WTC11 (cell line): Measurements from ENCODE around the gene SYNGAP1. TPM values are rescaled to one million over a fixed set of nuclear protein-coding genes. Genes with fewer than 3 reads are reported as not detected.
A peak's percentile ranks its signal among the peaks of the same experiment; 100 is the strongest.

ENCODE experiments used
- CBFB ChIP-seq: sonication (generic); formaldehyde crosslinking; IDR thresholded peaks from 2 replicates; pipeline ENCODE4 v1.8.1; 2022; ENCODE audit warnings: mild to moderate bottlenecking, low read depth, missing genetic modification reagents
- ETV6 ChIP-seq: sonication (generic); formaldehyde crosslinking; IDR thresholded peaks from 2 replicates; pipeline ENCODE4 v1.8.1; 2022; ENCODE audit warnings: mild to moderate bottlenecking, missing genetic modification reagents
- FOXP1 ChIP-seq: sonication (generic); formaldehyde crosslinking; IDR thresholded peaks from 2 replicates; pipeline ENCODE4 v1.8.0; 2022; ENCODE audit warnings: missing genetic modification reagents, mild to moderate bottlenecking, moderate library complexity, borderline replicate concordance
- HMGA2 ChIP-seq: fragments of 250-450 bp; sonication (Bioruptor Pico); IDR thresholded peaks from 2 replicates; pipeline ENCODE4 v1.4.0; 2021; ENCODE audit warnings: mild to moderate bottlenecking, moderate library complexity
- JUN ChIP-seq: sonication (generic); formaldehyde crosslinking; IDR thresholded peaks from 2 replicates; pipeline ENCODE4 v1.8.0; 2023; ENCODE audit warnings: mild to moderate bottlenecking, missing genetic modification reagents
- MXD4 ChIP-seq: fragments of 250-450 bp; sonication (Bioruptor Pico); IDR thresholded peaks from 2 replicates; pipeline ENCODE4 v1.8.0; 2021; ENCODE audit warnings: mild to moderate bottlenecking, moderate library complexity, borderline replicate concordance
- NFE2L1 ChIP-seq: sonication (generic); formaldehyde crosslinking; IDR thresholded peaks from 2 replicates; pipeline ENCODE4 v1.8.1; 2023; ENCODE audit warnings: missing genetic modification reagents
- OVOL2 ChIP-seq: fragments of 250-450 bp; sonication (Bioruptor Pico); IDR thresholded peaks from 2 replicates; pipeline ENCODE4 v1.9.0; 2021; ENCODE audit warnings: mild to moderate bottlenecking, borderline replicate concordance
- PRDM15 ChIP-seq: sonication (generic); formaldehyde crosslinking; IDR thresholded peaks from 2 replicates; pipeline ENCODE4 v1.8.0; 2022; ENCODE audit warnings: missing genetic modification reagents
- RELA ChIP-seq: sonication (generic); formaldehyde crosslinking; IDR thresholded peaks from 2 replicates; pipeline ENCODE4 v1.8.1; 2022; ENCODE audit warnings: missing genetic modification reagents, mild to moderate bottlenecking, borderline replicate concordance
- TCF7 ChIP-seq: sonication (generic); formaldehyde crosslinking; IDR thresholded peaks from 2 replicates; pipeline ENCODE4 v1.8.0; 2022; ENCODE audit warnings: mild to moderate bottlenecking, low read depth, missing genetic modification reagents, moderate library complexity
- TEAD1 ChIP-seq: sonication (generic); formaldehyde crosslinking; IDR thresholded peaks from 2 replicates; pipeline ENCODE4 v1.8.0; 2022; ENCODE audit warnings: mild to moderate bottlenecking, missing genetic modification reagents
- ZBTB21 ChIP-seq: sonication (generic); formaldehyde crosslinking; IDR thresholded peaks from 2 replicates; pipeline ENCODE4 v1.8.1; 2023; ENCODE audit warnings: mild to moderate bottlenecking, missing genetic modification reagents, borderline replicate concordance
- ZNF138 ChIP-seq: sonication (generic); formaldehyde crosslinking; conservative IDR thresholded peaks from 2 replicates; pipeline ENCODE4 v1.8.1; 2022; ENCODE audit warnings: mild to moderate bottlenecking, moderate library complexity, missing genetic modification reagents
- ZNF219 ChIP-seq: sonication (generic); formaldehyde crosslinking; IDR thresholded peaks from 2 replicates; pipeline ENCODE4 v1.8.0; 2023; ENCODE audit warnings: missing genetic modification reagents, mild to moderate bottlenecking, borderline replicate concordance
- ZNF232 ChIP-seq: sonication (generic); formaldehyde crosslinking; IDR thresholded peaks from 2 replicates; pipeline ENCODE4 v1.8.0; 2022; ENCODE audit warnings: mild to moderate bottlenecking, missing genetic modification reagents
- total RNA-seq: library from RNA; stranded (reverse); gene quantifications from 3 replicates; pipeline ENCODE4 v1.2.3, GENCODE V29; 2021
- TF ChIP-seq, protein P1 (sequence below): sonication (generic); formaldehyde crosslinking; IDR thresholded peaks from 2 replicates; pipeline ENCODE4 v1.8.1; 2023; ENCODE audit warnings: mild to moderate bottlenecking, missing genetic modification reagents, borderline replicate concordance
- TF ChIP-seq, protein P2 (sequence below): sonication (generic); formaldehyde crosslinking; IDR thresholded peaks from 2 replicates; pipeline ENCODE4 v1.8.1; 2022; ENCODE audit warnings: mild to moderate bottlenecking, missing genetic modification reagents, moderate library complexity, borderline replicate concordance
- TF ChIP-seq, protein P3 (sequence below): sonication (generic); formaldehyde crosslinking; IDR thresholded peaks from 2 replicates; pipeline ENCODE4 v1.8.1; 2022; ENCODE audit warnings: low read depth, mild to moderate bottlenecking, moderate library complexity, missing genetic modification reagents, borderline replicate concordance
- TF ChIP-seq, protein P4 (sequence below): fragments of 250-450 bp; sonication (Bioruptor Pico); IDR thresholded peaks from 2 replicates; pipeline ENCODE4 v1.9.0; 2021; ENCODE audit warnings: mild to moderate bottlenecking, borderline replicate concordance
- TF ChIP-seq, protein P5 (sequence below): sonication (generic); formaldehyde crosslinking; IDR thresholded peaks from 2 replicates; pipeline ENCODE4 v1.8.1; 2023; ENCODE audit warnings: mild to moderate bottlenecking, moderate library complexity, missing genetic modification reagents

The SYNGAP1 gene
- total RNA-seq, 1 experiment from 2014 or later: 139 TPM

GRCh38 chr6:33454009-33454946 is 34.4 kb downstream of the SYNGAP1 start, which contains the start of gene ZBTB9 (continued):
- TF ChIP-seq, protein P1, sequence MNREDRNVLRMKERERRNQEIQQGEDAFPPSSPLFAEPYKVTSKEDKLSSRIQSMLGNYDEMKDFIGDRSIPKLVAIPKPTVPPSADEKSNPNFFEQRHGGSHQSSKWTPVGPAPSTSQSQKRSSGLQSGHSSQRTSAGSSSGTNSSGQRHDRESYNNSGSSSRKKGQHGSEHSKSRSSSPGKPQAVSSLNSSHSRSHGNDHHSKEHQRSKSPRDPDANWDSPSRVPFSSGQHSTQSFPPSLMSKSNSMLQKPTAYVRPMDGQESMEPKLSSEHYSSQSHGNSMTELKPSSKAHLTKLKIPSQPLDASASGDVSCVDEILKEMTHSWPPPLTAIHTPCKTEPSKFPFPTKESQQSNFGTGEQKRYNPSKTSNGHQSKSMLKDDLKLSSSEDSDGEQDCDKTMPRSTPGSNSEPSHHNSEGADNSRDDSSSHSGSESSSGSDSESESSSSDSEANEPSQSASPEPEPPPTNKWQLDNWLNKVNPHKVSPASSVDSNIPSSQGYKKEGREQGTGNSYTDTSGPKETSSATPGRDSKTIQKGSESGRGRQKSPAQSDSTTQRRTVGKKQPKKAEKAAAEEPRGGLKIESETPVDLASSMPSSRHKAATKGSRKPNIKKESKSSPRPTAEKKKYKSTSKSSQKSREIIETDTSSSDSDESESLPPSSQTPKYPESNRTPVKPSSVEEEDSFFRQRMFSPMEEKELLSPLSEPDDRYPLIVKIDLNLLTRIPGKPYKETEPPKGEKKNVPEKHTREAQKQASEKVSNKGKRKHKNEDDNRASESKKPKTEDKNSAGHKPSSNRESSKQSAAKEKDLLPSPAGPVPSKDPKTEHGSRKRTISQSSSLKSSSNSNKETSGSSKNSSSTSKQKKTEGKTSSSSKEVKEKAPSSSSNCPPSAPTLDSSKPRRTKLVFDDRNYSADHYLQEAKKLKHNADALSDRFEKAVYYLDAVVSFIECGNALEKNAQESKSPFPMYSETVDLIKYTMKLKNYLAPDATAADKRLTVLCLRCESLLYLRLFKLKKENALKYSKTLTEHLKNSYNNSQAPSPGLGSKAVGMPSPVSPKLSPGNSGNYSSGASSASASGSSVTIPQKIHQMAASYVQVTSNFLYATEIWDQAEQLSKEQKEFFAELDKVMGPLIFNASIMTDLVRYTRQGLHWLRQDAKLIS: no peak
- TF ChIP-seq, protein P2, sequence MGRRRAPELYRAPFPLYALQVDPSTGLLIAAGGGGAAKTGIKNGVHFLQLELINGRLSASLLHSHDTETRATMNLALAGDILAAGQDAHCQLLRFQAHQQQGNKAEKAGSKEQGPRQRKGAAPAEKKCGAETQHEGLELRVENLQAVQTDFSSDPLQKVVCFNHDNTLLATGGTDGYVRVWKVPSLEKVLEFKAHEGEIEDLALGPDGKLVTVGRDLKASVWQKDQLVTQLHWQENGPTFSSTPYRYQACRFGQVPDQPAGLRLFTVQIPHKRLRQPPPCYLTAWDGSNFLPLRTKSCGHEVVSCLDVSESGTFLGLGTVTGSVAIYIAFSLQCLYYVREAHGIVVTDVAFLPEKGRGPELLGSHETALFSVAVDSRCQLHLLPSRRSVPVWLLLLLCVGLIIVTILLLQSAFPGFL (CRISPR knock-in tag): peak; percentile 60; the same call in 1 of the 2 replicates
- TF ChIP-seq PRDM15 (no peak), HMGA2 (CRISPR knock-in tag) (no peak), MXD4 (CRISPR knock-in tag) (no peak), JUN (CRISPR knock-in tag) (no peak; the same call in 1 of the 2 replicates), ETV6 (CRISPR knock-in tag) (peak; percentile 64; the same call in 1 of the 2 replicates), NFE2L1 (CRISPR knock-in tag) (no peak; the same call in 1 of the 2 replicates), TCF7 (CRISPR knock-in tag) (no peak), ZBTB21 (CRISPR knock-in tag) (no peak), TEAD1 (peak; percentile 58; the same call in 1 of the 2 replicates), CBFB (CRISPR knock-in tag) (no peak), ZNF219 (no peak), FOXP1 (CRISPR knock-in tag) (peak; percentile 95), OVOL2 (CRISPR knock-in tag) (no peak), RELA (CRISPR knock-in tag) (0 out of 2 replicates have a peak, but pooled peaks have one; percentile 21), ZNF138 (CRISPR knock-in tag) (no peak), ZNF232 (CRISPR knock-in tag) (peak; percentile 59; the same call in 1 of the 2 replicates)
- TF ChIP-seq, protein P3, sequence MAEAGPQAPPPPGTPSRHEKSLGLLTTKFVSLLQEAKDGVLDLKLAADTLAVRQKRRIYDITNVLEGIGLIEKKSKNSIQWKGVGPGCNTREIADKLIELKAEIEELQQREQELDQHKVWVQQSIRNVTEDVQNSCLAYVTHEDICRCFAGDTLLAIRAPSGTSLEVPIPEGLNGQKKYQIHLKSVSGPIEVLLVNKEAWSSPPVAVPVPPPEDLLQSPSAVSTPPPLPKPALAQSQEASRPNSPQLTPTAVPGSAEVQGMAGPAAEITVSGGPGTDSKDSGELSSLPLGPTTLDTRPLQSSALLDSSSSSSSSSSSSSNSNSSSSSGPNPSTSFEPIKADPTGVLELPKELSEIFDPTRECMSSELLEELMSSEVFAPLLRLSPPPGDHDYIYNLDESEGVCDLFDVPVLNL (CRISPR knock-in tag): peak; percentile 21; the same call in 1 of the 2 replicates
- TF ChIP-seq, protein P4, sequence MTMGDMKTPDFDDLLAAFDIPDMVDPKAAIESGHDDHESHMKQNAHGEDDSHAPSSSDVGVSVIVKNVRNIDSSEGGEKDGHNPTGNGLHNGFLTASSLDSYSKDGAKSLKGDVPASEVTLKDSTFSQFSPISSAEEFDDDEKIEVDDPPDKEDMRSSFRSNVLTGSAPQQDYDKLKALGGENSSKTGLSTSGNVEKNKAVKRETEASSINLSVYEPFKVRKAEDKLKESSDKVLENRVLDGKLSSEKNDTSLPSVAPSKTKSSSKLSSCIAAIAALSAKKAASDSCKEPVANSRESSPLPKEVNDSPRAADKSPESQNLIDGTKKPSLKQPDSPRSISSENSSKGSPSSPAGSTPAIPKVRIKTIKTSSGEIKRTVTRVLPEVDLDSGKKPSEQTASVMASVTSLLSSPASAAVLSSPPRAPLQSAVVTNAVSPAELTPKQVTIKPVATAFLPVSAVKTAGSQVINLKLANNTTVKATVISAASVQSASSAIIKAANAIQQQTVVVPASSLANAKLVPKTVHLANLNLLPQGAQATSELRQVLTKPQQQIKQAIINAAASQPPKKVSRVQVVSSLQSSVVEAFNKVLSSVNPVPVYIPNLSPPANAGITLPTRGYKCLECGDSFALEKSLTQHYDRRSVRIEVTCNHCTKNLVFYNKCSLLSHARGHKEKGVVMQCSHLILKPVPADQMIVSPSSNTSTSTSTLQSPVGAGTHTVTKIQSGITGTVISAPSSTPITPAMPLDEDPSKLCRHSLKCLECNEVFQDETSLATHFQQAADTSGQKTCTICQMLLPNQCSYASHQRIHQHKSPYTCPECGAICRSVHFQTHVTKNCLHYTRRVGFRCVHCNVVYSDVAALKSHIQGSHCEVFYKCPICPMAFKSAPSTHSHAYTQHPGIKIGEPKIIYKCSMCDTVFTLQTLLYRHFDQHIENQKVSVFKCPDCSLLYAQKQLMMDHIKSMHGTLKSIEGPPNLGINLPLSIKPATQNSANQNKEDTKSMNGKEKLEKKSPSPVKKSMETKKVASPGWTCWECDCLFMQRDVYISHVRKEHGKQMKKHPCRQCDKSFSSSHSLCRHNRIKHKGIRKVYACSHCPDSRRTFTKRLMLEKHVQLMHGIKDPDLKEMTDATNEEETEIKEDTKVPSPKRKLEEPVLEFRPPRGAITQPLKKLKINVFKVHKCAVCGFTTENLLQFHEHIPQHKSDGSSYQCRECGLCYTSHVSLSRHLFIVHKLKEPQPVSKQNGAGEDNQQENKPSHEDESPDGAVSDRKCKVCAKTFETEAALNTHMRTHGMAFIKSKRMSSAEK (CRISPR knock-in tag): 0 out of 2 replicates have a peak, but pooled peaks have one; percentile 13
- TF ChIP-seq, protein P5, sequence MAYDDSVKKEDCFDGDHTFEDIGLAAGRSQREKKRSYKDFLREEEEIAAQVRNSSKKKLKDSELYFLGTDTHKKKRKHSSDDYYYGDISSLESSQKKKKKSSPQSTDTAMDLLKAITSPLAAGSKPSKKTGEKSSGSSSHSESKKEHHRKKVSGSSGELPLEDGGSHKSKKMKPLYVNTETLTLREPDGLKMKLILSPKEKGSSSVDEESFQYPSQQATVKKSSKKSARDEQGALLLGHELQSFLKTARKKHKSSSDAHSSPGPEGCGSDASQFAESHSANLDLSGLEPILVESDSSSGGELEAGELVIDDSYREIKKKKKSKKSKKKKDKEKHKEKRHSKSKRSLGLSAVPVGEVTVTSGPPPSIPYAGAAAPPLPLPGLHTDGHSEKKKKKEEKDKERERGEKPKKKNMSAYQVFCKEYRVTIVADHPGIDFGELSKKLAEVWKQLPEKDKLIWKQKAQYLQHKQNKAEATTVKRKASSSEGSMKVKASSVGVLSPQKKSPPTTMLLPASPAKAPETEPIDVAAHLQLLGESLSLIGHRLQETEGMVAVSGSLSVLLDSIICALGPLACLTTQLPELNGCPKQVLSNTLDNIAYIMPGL (CRISPR knock-in tag): peak; percentile 70
